ENCODE data around the gene SP140L. TPM values are rescaled to one million over a fixed set of nuclear protein-coding genes. Genes with fewer than 3 reads are reported as not detected.
A peak's percentile ranks its signal among the peaks of the same experiment; 100 is the strongest.
"Not testable (repeated sequence)": the region's sequence is repeated elsewhere in the genome, so short reads cannot be mapped to it uniquely, and the experiment has no call there.

SP140L gene
- 2.9 and 3.7 TPM in 2 replicates for total RNA-seq (2014; rRNA removed; shearing (Covaris generic))

DNA sequence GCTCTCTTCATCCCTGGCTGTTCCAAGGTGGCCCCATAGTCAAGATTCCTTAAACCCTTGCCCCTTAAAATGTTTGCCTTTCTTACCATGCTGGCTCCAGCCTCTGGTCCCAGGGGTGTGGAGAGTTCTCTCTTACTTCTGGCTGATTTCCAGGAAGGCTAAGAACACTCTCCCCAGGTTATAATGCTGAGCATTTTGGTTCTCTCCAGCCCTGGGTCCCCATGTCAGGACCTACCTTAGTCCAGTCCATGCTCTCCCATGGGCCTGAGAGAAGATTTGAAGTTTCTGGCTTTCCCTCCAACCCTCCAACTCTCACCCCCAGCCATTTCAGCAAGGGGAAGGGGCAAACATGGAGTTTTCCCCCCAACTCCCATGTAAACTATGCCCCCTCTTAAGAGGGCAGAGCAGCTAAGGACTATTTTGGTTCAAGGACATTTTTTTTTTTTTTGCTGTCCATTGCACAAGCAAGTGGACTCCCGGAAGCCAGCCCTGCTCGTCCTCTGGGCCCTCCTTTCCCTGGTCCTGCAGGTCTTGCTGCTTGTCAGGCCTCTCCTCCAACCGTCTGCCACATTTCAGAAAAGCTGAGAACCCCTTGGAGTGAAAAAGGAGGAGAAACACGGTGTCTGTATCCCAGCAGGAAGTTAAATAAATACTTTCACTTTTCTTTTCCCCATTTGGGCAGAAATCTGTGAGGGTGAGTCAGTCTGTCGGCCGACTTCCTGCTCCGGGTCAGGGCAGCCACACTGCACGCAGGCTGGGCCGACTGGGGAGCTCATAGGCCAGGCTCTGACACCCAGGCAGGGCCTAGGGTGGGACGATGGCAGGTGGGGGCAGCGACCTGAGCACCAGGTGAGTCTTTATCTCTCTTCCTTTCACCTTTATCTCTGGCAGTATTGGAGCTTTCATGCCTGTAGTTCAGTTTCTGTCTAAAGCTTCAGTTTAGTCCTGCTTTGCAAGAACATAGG, at the start of gene SP140L:
SP140L (plus strand) TSS at position 741 of the 965 bp plus-strand sequence; CDS start at position 818, 77 bp downstream.
- DNase-seq, result peak; percentile 52 to 62
- Histone ChIP-seq H3K4me3 (peak within 1 kb of the TSS; percentile 45), H3K36me3 (no peaks in the 10 kb centered on the region), H3K27ac (peak within 1 kb of the TSS; percentile 33), H3K27me3 (no peaks in the 10 kb centered on the region), H3K4me1 (peaks cover 8% of the 10 kb centered on the region; the same call in 1 of the 2 replicates), H3K9me3 (replicated peaks) (no peaks in the 10 kb centered on the region)

DNA sequence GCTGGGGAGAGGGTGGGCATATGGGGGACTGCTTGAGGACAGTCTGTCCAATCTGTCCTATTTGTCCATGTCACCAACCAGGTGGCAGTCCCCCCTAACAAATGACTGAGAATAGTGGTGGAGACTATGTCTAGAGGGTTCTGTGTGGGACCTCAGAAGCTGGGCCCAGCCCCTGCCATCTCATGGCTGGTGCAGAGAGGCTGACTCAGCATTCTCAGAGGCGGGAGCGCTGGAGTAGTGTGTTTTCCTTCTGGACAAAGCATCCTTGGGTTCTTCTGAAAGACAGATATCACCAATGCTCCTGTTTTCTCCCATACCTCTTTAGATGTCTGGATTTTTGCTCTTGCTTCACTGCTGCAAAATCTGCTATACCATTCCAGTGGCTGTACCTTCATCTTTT, 44.1 kb upstream of the SP140L start:
- Histone ChIP-seq H3K27me3 (no peaks in the 10 kb centered on the region), H3K4me3 (no peak overlapping the region), H3K4me1 (no peaks in the 10 kb centered on the region), H3K27ac (no peak overlapping the region), H3K36me3 (no peaks in the 10 kb centered on the region), H3K9me3 (replicated peaks) (no peaks in the 10 kb centered on the region)
- DNase-seq, result no peak

DNA sequence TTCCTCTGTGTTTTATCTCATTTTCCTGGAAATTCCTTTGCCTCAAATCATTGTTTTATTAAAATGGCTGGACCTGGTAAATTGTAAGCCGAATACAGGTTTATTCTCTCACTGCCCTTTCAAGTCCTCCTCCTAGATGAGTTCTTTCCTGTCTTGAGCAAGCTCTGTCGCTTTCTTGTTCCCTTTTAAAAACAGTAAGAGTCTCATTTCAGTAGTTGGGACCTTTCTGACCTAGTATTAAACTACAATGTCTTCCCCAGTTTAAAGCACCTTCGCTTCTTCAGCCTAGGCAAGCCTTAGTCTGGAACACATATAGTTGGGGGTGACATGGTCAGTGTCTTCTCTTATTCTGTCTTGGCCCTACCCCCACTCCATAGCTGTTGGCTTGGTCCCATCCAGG, 40.9 kb upstream of the SP140L start:
- Histone ChIP-seq H3K27ac (no peak overlapping the region), H3K4me3 (no peak overlapping the region), H3K27me3 (no peaks in the 10 kb centered on the region), H3K36me3 (no peaks in the 10 kb centered on the region), H3K4me1 (no peaks in the 10 kb centered on the region), H3K9me3 (replicated peaks) (no peaks in the 10 kb centered on the region)
- DNase-seq, result no peak

DNA sequence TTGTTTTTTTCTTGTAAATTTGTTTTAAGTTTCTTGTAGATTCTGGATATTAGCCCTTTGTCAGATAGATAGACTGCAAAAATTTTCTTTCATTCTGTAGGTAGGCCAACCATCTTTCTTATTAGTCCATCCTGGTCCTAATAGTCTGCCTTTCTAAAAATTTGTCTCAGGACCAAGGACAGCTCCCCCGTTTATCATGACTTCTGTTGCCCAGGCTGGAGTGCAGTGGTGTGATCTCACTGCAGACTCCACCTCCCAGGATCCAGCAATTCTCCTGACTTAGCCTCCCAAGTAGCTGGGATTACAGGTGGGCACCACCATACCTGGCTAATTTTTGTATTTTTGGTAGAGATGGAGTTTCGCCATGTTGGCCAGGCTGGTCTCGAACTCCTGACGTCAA, 37.7 kb upstream of the SP140L start:
- DNase-seq, result peak; percentile 32 to 62
- not testable (repeated sequence) for H3K9me3 ChIP-seq (replicated peaks); H3K27ac ChIP-seq; H3K4me3 ChIP-seq; H3K27me3 ChIP-seq; H3K36me3 ChIP-seq; H3K4me1 ChIP-seq

DNA sequence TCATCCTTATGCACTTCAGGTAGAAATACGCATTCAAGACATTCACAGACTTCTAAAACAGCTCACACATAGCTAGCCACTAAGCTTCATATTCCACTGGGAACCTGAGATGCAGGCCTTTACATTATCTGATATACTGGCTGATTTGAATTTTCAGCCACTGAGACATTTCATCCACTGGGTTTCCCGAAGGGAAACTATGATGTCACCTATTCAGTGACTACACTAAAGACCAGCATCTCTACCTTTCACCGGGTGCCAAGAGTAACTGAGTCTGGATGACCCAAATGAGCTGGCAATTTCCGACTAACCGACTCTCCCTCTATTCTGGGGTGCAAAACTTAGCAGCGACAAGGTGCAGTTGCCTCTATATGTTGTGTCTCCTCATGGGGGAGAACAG, 31.8 kb upstream of the SP140L start:
- H3K4me3 ChIP-seq, result no peak overlapping the region
- peaks cover 9% of the 10 kb centered on the region; the same call in 1 of the 2 replicates for H3K27me3 ChIP-seq
- H3K4me1 ChIP-seq, result no peaks in the 10 kb centered on the region
- no peaks in the 10 kb centered on the region for H3K9me3 ChIP-seq (replicated peaks)
- no peak overlapping the region for H3K27ac ChIP-seq
- no peak for DNase-seq
- no peaks in the 10 kb centered on the region for H3K36me3 ChIP-seq

DNA sequence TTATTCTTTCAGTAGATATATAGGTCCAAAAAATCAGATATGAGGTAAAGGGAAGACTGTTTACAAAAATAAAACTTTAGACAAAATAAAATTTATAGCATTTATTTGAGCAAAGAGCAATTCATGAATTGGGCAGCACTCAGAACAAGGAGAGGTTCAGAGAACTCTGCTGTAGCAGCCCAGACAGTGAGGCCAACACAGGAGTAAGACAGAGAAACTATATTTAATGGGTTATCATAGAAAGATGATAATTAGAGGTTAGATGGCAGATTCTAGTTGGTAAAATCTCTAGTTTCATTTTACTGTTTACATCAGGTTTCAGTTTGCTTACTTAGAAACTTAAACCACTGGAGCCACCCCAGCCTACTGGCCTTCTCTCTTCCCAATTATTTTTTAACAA, 30.1 kb upstream of the SP140L start:
- DNase-seq, result no peak
- peaks cover 9% of the 10 kb centered on the region; the same call in 1 of the 2 replicates for H3K27me3 ChIP-seq
- H3K27ac ChIP-seq, result no peak overlapping the region
- no peak overlapping the region for H3K4me3 ChIP-seq
- H3K9me3 ChIP-seq (replicated peaks), result no peaks in the 10 kb centered on the region
- no peaks in the 10 kb centered on the region for H3K4me1 ChIP-seq
- no peaks in the 10 kb centered on the region for H3K36me3 ChIP-seq

DNA sequence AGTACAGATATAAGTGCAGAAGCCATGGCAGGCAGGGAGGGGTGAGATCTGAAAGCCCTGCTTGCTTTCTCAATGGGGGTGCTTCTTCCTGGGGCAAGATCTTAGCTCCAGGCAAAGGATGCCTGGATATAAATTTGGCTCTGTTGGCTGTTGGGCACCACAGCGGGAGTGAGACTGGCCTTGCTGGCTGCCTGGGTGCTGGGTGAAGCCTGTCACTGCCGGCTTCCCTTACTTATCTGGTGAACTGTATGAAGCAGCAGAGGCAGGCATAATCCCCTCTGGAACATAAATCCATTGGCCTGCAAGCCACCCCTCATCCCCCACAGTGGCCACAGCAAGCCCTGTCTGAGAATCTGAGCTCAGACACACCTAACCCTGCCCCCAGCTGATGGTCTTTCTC, 27.4 kb upstream of the SP140L start:
- Histone ChIP-seq H3K9me3 (replicated peaks) (no peaks in the 10 kb centered on the region), H3K27ac (no peak overlapping the region), H3K27me3 (peaks cover 1% of the 10 kb centered on the region; the same call in 1 of the 2 replicates), H3K4me1 (no peaks in the 10 kb centered on the region), H3K36me3 (no peaks in the 10 kb centered on the region), H3K4me3 (no peak overlapping the region)
- no peak for DNase-seq

DNA sequence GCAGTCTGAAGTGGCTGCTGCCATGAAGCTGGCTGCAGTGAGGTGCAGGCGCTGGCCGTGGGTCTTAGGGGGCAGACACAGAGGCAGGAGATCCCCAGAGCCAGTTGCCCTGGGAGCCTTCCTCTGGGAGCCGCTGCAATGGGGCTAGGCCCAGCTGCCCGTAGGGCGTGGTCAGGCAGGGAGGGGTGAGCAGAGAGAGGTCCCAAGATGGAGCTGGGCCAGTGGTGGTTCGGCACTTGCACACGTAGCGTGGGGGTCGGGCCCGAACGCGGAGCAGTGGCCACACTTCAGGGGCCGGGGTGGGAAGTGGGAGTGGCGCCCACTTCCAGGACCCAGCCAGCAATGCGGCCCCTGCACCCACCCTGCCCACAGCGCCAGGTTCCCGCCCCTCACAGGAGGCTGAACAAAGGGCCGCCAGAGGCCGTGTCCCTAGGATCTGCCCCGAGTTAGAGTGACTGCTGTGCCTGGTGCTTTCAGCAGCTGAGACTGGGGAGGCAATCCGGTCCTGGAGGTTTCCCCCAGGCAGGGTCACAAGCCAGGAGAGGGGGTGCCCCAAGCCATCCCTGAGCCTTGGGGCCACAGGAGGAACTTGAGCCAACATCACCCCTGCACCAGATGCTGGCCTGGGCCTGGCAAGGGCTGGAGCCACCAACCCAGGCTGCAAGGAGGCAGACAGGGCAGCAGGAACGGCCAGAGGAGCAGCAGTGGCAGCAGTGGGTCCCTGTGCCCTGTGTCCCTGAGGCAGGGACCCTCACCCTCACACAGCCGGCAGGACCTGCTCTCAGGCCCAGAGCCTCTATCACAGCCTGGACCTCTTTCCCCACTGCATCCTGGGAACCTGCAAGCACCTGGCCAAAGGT, 21.3 kb upstream of the SP140L start:
- Histone ChIP-seq H3K27ac (no peak overlapping the region), H3K27me3 (no peaks in the 10 kb centered on the region), H3K4me1 (no peaks in the 10 kb centered on the region), H3K9me3 (replicated peaks) (no peaks in the 10 kb centered on the region), H3K36me3 (no peaks in the 10 kb centered on the region), H3K4me3 (no peak overlapping the region)
- DNase-seq, result no peak

DNA sequence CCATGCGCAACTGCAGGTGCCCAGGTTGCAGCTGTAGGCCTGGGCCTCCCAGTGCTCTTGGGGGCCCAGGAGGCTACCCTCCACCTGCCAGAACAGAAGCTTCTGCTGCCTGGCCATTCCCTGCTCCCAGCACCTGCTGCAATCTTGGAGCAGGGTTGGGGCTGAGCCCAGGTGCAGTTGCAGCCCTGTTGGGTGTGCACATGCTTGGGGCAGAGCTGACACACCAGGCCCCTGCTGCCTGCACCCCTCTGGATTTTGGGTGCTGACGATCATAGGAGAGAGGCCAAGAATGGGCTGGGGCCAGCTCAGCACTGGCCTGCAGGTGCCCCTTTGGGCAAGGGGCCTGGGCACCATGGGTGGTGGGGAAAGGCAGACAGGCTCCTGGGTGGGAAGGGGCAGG, 20.5 kb upstream of the SP140L start:
- no peaks in the 10 kb centered on the region for H3K4me1 ChIP-seq
- no peaks in the 10 kb centered on the region for H3K27me3 ChIP-seq
- no peaks in the 10 kb centered on the region for H3K9me3 ChIP-seq (replicated peaks)
- no peaks in the 10 kb centered on the region for H3K36me3 ChIP-seq
- no peak overlapping the region for H3K4me3 ChIP-seq
- DNase-seq, result no peak
- H3K27ac ChIP-seq, result no peak overlapping the region

DNA sequence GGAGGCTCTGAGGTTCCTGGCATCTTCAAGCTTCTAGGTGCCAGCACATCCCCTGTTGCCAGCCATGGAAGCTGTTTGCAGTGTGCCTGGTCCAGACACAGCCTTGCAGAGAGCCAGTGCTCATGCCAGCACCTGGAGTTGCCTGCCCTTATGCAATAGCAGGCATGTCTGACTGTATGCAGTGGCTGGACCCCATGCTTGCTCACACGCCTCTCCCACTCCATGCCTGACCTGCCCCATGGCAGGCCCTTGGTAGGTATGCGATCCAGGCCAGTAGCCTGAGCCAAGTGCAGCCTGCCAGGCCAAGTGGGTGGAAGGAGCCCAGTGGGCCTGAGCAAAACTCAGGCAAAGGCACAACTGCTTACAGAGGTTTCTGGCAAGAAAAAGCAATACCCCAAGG, 19.5 kb upstream of the SP140L start:
- Histone ChIP-seq H3K27ac (no peak overlapping the region), H3K4me1 (no peaks in the 10 kb centered on the region), H3K27me3 (no peaks in the 10 kb centered on the region), H3K4me3 (no peak overlapping the region), H3K9me3 (replicated peaks) (no peaks in the 10 kb centered on the region), H3K36me3 (no peaks in the 10 kb centered on the region)
- DNase-seq, result no peak

DNA sequence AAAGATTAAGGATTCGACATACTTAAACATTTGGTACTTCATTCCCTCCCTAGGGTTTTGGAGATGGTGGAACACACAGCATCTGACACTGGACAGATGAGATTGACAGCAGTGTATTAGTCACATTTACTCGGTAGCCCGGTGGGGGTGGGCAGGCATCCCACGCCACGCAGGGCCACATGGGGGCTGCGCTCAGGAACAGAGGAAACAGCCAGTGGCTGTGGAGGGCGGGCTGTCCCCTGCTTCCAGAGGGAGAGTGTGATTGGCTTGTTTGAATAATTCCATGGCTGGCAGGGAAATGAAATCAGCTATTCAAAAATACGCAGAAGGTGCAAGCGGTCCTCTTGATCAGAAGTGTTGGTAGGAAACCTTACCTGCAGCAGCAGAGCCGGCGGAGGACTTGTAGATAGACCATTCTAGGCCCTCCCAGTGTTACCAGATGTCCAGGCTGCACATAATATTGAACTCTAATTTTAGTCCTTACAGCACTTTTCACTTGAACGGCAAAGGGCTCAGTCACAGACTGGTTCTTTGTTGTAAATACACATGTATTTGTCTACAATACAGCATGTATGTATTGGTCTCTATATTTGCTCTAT, 18.5 kb upstream of the SP140L start:
- no peaks in the 10 kb centered on the region for H3K36me3 ChIP-seq
- no peak overlapping the region for H3K4me3 ChIP-seq
- no peaks in the 10 kb centered on the region for H3K9me3 ChIP-seq (replicated peaks)
- H3K4me1 ChIP-seq, result no peaks in the 10 kb centered on the region
- no peaks in the 10 kb centered on the region for H3K27me3 ChIP-seq
- no peak overlapping the region for H3K27ac ChIP-seq
- DNase-seq, result no peak

DNA sequence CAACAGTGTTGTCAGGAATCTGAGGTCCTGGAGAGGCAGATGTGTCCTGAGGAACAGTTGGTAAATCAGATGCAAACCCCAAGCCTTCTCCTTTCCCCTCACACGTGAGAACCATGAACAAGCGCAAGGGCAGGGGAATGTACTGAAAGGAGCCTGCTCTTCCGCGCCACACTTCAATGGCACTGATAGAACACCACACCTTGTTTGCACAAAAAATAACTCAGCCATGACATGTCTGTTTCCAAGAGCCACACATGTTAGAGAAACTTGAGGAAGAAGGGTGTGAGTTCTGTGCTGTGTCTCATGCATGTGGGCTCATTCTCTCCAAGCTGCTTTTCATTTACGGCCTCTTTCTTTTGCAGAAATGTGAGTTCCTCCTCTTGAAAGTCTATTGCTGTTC, 16.2 kb upstream of the SP140L start:
- H3K27me3 ChIP-seq; H3K9me3 ChIP-seq (replicated peaks); H3K27ac ChIP-seq; H3K36me3 ChIP-seq; H3K4me1 ChIP-seq; DNase-seq; H3K4me3 ChIP-seq: not testable (repeated sequence)

DNA sequence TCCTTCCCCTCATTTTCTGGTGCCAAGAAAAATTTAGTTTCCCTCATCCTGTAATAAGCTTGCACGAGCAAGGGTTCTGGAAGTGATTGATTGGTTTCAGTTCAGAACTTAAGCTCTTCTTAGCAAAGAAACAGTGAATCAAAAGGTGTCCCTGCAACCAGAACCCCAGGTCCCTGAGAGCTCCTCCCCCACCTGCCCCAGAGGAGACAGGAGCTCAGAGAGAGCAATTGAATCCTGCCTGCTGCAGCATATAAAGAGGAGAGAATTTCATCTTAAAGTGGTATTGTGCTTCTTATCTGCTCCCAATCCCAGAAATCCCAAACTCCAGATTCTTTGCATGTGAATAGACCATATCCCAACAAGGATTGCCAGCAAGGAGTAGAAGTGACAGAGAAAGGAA, 15.4 kb upstream of the SP140L start:
- H3K4me1 ChIP-seq; H3K27me3 ChIP-seq; DNase-seq; H3K9me3 ChIP-seq (replicated peaks); H3K36me3 ChIP-seq; H3K4me3 ChIP-seq; H3K27ac ChIP-seq: not testable (repeated sequence)

DNA sequence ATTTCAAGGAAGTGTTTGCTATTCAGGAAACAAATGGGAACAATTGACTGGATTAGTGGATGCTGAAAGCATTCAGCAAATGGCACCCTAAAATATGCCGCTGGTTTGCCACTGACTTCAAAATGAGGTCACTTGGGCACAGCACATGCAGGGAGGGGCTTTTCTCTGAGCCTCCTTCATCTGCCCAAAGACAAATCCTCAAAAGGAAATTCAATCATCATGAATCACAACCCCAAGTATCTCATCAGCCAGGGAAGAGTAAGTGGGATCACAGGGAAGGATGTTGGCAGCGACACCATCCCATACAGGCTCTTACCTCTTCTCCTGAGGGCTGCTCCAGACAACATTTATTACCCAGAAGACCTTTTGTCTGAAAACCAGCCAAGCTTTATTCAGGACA, 14.4 kb upstream of the SP140L start:
- DNase-seq, result no peak
- no peaks in the 10 kb centered on the region for H3K36me3 ChIP-seq
- H3K4me3 ChIP-seq, result no peak overlapping the region
- no peaks in the 10 kb centered on the region for H3K27me3 ChIP-seq
- H3K4me1 ChIP-seq, result no peaks in the 10 kb centered on the region
- no peaks in the 10 kb centered on the region for H3K9me3 ChIP-seq (replicated peaks)
- no peak overlapping the region for H3K27ac ChIP-seq

DNA sequence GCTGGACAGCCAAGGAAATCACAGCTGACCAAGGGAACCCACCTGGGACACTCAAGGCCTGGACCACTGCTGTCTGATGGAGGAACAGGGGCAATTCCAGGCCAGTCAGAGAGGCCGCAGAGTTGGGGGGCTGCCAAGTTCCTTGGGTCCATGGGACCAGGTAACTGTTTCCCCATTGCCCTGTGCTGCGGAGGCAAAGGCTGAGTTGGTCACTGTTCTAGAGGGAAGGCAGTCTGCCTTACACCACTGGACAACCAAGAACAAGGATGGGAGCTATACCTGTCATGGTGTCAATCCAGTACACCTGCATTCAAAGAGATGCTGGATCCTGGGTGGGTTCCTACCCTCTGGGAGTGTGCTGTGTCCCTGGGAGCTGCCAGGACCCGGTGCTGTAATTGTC, 9.6 kb upstream of the SP140L start:
- Histone ChIP-seq H3K27me3 (no peaks in the 10 kb centered on the region), H3K4me1 (no peaks in the 10 kb centered on the region), H3K36me3 (no peaks in the 10 kb centered on the region), H3K9me3 (replicated peaks) (0 out of 2 replicates have a peak, but pooled peaks cover 3% of the 10 kb centered on the region), H3K27ac (no peak overlapping the region), H3K4me3 (no peak overlapping the region)
- no peak for DNase-seq

Data from SJCRH30 (cell line).